HepG2 (cell line): ENCODE measurements around the gene CD101. TPM values are rescaled to one million over a fixed set of nuclear protein-coding genes. Genes with fewer than 3 reads are reported as not detected.

Experiments used
- ATAC-seq: fragments of 200-7000 bp; cut with Tn5 transposase; 3 replicates; pipeline ENCODE4 v1.9.1; 2020; ENCODE audit warnings: mild to moderate bottlenecking, moderate library complexity
- BruUV-seq: library from RNA; stranded (reverse); fragments of 400-500 nt; replicated peaks from 2 replicates; lab custom pipeline; 2021; lab: Mats Ljungman, UMichigan
- CTCF ChIA-PET: fragments of 300-600 bp; formaldehyde crosslinking; extraction: SDS; loops from one replicate; lab custom pipeline; 2021; ENCODE audit warnings: low total read pairs, inconsistent platforms, low intra/inter-chr PET ratio; lab: Yijun Ruan, JAX
- POLR2A ChIA-PET: fragments of 350-600 bp; sonication (Branson Sonifier 250); formaldehyde crosslinking; loops from one replicate; lab custom pipeline; 2020; ENCODE audit warnings: antibody characterized with exemption, inconsistent platforms; lab: Yijun Ruan, JAX
- DNase-seq: peaks from one replicate; pipeline ENCODE4 v3.0.0-alpha.2; 2015; ENCODE audit warnings: low spot score
- FAIRE-seq: peaks from 3 replicates; lab custom pipeline; 2011; peaks lifted over from hg19 to GRCh38; lab: Jason Lieb, UNC
- H2AFZ ChIP-seq: one replicate; pipeline ENCODE4 v1.6.1; 2011; ENCODE audit warnings: low read length, inconsistent platforms
- H3K27ac ChIP-seq: fragments of 300-600 bp; 3 replicates; pipeline ENCODE4 v1.8.0; 2011; ENCODE audit warnings: mixed run types, mild to moderate bottlenecking, mixed read lengths, low read length, inconsistent platforms; ENCODE audit not compliant: insufficient read depth; ENCODE audit errors: extremely low read length
- H3K27me3 ChIP-seq, 2 experiments: fragments of 200-600 bp in 1 of 2; 2 replicates in 1 of 2; 3 replicates in 1 of 2; pipeline versions ENCODE4 v1.6.0 to v1.8.0; 2011; ENCODE audit warnings: low read length in 2 of 2, mild to moderate bottlenecking in 2 of 2, moderate library complexity in 2 of 2, inconsistent platforms in 1 of 2; ENCODE audit not compliant: insufficient read depth in 2 of 2, control insufficient read depth in 1 of 2
- H3K36me3 ChIP-seq, 2 experiments: fragments of 200-600 bp in 1 of 2; replicated peaks in 1 of 2; 2 replicates in 1 of 2; 3 replicates in 1 of 2; pipeline versions ENCODE4 v1.5.1 to v1.8.0; 2011; ENCODE audit warnings: low read length in 2 of 2, inconsistent platforms in 1 of 2; ENCODE audit not compliant: insufficient read depth in 2 of 2, control insufficient read depth in 1 of 2
- H3K4me1 ChIP-seq: 2 replicates; pipeline ENCODE4 v1.5.1; 2012; ENCODE audit warnings: low read length, inconsistent platforms; ENCODE audit not compliant: insufficient read depth
- H3K4me2 ChIP-seq: 2 replicates; pipeline ENCODE4 v1.6.0; 2011; ENCODE audit warnings: low read depth, low read length, inconsistent platforms
- H3K4me3 ChIP-seq, 3 experiments: fragments of 200-600 bp in 1 of 3; sonication (generic), shearing (Covaris generic) in 1 of 3; replicated peaks in 1 of 3; 2 replicates each; pipeline ENCODE4 v1.5.1; 2011 to 2016; ENCODE audit warnings: low read length in 3 of 3, inconsistent platforms in 2 of 3, low read depth in 2 of 3, mild to moderate bottlenecking in 2 of 3, control low read depth in 1 of 3, mixed read lengths in 1 of 3; ENCODE audit not compliant: insufficient read depth in 1 of 3
- H3K79me2 ChIP-seq: one replicate; pipeline ENCODE4 v1.6.1; 2011; ENCODE audit warnings: low read length, inconsistent platforms; ENCODE audit not compliant: insufficient read depth
- H3K9ac ChIP-seq: 2 replicates; pipeline ENCODE4 v1.6.0; 2011; ENCODE audit warnings: mild to moderate bottlenecking, low read depth, low read length, inconsistent platforms; ENCODE audit not compliant: insufficient read depth
- H3K9me3 ChIP-seq: 2 replicates; pipeline ENCODE4 v1.5.1; 2012; ENCODE audit warnings: mild to moderate bottlenecking, low read length
- H4K20me1 ChIP-seq: 2 replicates; pipeline ENCODE4 v1.6.0; 2011; ENCODE audit warnings: inconsistent platforms, mild to moderate bottlenecking, low read length, moderate library complexity; ENCODE audit not compliant: insufficient read depth
- BHLHE40 ChIP-seq: IDR thresholded peaks from 2 replicates; pipeline ENCODE4 v1.6.1; 2011; ENCODE audit warnings: low read length, improper control_type of control experiment
- PHF8 ChIP-seq: sonication (generic); formaldehyde crosslinking; IDR thresholded peaks from 2 replicates; pipeline ENCODE4 v1.5.0; 2020; ENCODE audit warnings: missing genetic modification reagents
- ZFP82 ChIP-seq: sonication (generic); formaldehyde crosslinking; IDR thresholded peaks from 2 replicates; pipeline ENCODE4 v1.5.1; 2020; ENCODE audit warnings: mild to moderate bottlenecking, missing genetic modification reagents, borderline replicate concordance
- ZNF547 ChIP-seq: sonication (generic); formaldehyde crosslinking; IDR thresholded peaks from 2 replicates; pipeline ENCODE4 v1.5.1; 2020; ENCODE audit warnings: mild to moderate bottlenecking, missing genetic modification reagents
- ZNF749 ChIP-seq: sonication (generic); formaldehyde crosslinking; IDR thresholded peaks from 2 replicates; pipeline ENCODE4 v1.8.0; 2022; ENCODE audit warnings: mild to moderate bottlenecking, missing genetic modification reagents, moderate library complexity, borderline replicate concordance
- WGBS: methylation state at CpG from one replicate; pipeline ENCODE4 v1.1.6; 2017; ENCODE audit warnings: low lambda C conversion rate; 5-methylcytosine and 5-hydroxymethylcytosine counted together
- in situ Hi-C: cut with HindIII; loops from 2 replicates; pipeline ENCODE4 v1.10.0; 2017; ENCODE audit warnings: low pct_unique_long_range_greater_than_20kb; ENCODE audit not compliant: extremely low pct_ligation_motif_present
- intact Hi-C: fragments of 100-400 bp; cut with micrococcal nuclease; formaldehyde crosslinking; loops from one replicate; pipeline ENCODE4 v1.10.0; 2022; ENCODE audit not compliant: unreplicated experiment
- polyA plus RNA-seq, 8 experiments: library from polyadenylated mRNA; depleted of rRNA in 3 of 8; stranded (reverse) in 7 of 8; unstranded in 1 of 8; fragments of >200 nt; fragmentation: Illumina TruSeq in 4 of 8; extraction: Trizol in 4 of 8; gene quantifications; 2 replicates each; pipeline versions ENCODE4 v1.2.1 to v1.2.3, GENCODE V29; 2011 to 2016; ENCODE audit warnings: low read depth in 4 of 8, missing spikeins in 1 of 8, mixed read lengths in 1 of 8; ENCODE audit not compliant: insufficient read depth in 1 of 8
- total RNA-seq, 5 experiments: library from RNA; depleted of rRNA; stranded (reverse); fragments of >200 nt; fragmentation: Illumina TruSeq; extraction: Trizol; gene quantifications; 2 replicates each; pipeline ENCODE4 v1.2.3, GENCODE V29; 2016; ENCODE audit warnings: low read depth in 1 of 5
- TF ChIP-seq, protein P1 (sequence below): sonication (generic); formaldehyde crosslinking; IDR thresholded peaks from 2 replicates; pipeline ENCODE4 v1.4.0; 2020; ENCODE audit warnings: missing genetic modification reagents

CD101 gene
- total and polyA plus RNA-seq, 2 of the 13 experiments (the other 11 are each of a cell fraction or from before 2014, with no cell fraction given) = 0.05 to 0.09 TPM

DNA sequence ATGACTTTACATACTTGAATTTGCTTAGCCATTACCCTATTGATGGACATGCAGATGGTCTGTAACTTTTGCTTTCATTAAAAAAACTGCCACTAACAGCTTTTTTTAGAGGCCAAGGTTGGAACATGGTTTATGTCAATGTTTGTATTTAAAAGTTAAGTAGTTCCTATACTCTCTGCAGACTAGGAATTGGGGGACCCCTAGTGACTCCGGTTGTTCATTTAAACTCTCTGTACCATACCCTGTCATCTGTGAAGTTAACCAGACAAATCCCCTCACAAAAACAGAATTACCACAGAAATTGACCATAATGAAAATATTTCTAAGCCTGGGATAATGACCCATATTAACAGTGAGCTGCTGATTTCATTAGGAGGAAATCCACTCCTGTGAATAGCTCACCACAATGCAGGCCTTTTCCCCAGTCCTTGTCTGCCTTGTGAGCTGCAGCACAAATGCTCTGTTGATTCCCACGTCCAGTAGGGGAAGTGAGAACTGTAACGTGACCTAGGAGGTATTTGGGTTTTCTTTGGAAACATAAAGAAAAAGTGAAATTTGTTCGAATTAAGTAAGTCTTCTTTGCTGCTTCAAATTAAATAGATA is 30.2 kb upstream of the CD101 start (continued):
- no peak for TF ChIP-seq ZFP82 (CRISPR knock-in tag)
- TF ChIP-seq PHF8 (CRISPR knock-in tag) = no peak
- no peak for TF ChIP-seq ZNF749 (CRISPR knock-in tag)
- TF ChIP-seq, protein P1, sequence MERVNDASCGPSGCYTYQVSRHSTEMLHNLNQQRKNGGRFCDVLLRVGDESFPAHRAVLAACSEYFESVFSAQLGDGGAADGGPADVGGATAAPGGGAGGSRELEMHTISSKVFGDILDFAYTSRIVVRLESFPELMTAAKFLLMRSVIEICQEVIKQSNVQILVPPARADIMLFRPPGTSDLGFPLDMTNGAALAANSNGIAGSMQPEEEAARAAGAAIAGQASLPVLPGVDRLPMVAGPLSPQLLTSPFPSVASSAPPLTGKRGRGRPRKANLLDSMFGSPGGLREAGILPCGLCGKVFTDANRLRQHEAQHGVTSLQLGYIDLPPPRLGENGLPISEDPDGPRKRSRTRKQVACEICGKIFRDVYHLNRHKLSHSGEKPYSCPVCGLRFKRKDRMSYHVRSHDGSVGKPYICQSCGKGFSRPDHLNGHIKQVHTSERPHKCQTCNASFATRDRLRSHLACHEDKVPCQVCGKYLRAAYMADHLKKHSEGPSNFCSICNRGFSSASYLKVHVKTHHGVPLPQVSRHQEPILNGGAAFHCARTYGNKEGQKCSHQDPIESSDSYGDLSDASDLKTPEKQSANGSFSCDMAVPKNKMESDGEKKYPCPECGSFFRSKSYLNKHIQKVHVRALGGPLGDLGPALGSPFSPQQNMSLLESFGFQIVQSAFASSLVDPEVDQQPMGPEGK (CRISPR knock-in tag) = no peak
- TF ChIP-seq ZNF547 (CRISPR knock-in tag) = no peak

DNA sequence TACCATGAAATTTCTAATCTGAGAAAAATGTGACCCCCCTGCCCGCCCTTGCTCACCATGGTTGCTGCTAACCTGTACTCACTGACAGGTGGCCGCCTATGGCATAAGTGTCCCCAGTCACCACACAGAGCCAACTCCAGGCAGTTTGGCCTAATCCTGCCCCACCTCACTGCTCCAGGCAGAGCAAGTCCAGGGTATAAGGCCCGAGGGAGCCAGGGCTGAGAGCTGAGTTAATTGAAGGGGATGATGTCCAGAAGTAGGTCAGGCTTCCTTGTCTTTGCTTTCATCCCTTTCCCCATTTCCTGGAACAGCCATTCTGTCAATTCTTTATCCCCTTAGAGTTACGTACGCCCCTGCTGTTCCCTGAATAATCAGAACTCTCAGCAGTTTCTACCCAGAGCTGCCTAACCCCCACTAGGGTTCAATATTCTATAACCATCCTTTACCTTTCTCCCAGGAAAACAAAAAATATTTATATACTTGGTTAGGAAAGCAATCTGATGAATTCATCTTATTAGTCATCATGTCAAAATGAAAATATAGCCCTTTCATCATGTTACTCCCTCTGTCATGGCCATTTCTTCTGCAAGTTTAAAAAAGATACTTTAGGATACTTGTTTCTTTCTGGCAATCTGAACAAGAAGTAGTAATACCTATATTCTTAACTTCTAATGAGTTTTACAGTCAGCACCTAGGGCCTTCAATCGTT is 29.4 kb upstream of the CD101 start:
- H3K27ac ChIP-seq = no peak overlapping the region
- DNase-seq = no peak
- ChIA-PET CTCF (no interaction called here), POLR2A (no interaction called here)
- intact Hi-C loops = no loop called here
- no peak overlapping the region for H3K4me2 ChIP-seq
- ATAC-seq = no peak
- H3K79me2 ChIP-seq = no peaks in the 10 kb centered on the region
- no peaks in the 10 kb centered on the region for H4K20me1 ChIP-seq
- FAIRE-seq = no peak
- no peak overlapping the region for H3K9ac ChIP-seq
- TF ChIP-seq BHLHE40 = no peak
- in situ Hi-C loops = no loop called here
- 75% methylated on average over 6 of the region's 6 CpGs for WGBS
- H3K36me3 ChIP-seq = no peaks in the 10 kb centered on the region
- no peaks in the 10 kb centered on the region for H3K27me3 ChIP-seq
- no peak overlapping the region for H3K4me3 ChIP-seq
- no peaks in the 10 kb centered on the region for H3K4me1 ChIP-seq
- BruUV-seq = no TSS peak
- H3K9me3 ChIP-seq = no peaks in the 10 kb centered on the region
- no peak overlapping the region for H2AFZ ChIP-seq
